ENCODE results near the gene CLMN. TPM values are rescaled to one million over a fixed set of nuclear protein-coding genes. Genes with fewer than 3 reads are reported as not detected.

Gene CLMN
- total RNA-seq, result 9.6 TPM

- ATAC-seq, result peak; percentile 40
These were observed at the start of gene CLMN for GRCh38 chr14:95319312-95320077. Gene CLMN (minus strand): TSS chr14:95319908. CDS start chr14:95319792, 116 bp downstream.

GRCh38 chr14:95365401-95365800 is 45.7 kb upstream of the CLMN start:
- ATAC-seq, result no peak

GRCh38 chr14:95364481-95365209 is 44.9 kb upstream of the CLMN start:
- ATAC-seq, result no peak

GRCh38 chr14:95363468-95363954 is 43.8 kb upstream of the CLMN start:
- ATAC-seq, result no peak

- ATAC-seq, result no peak
These were observed 42.4 kb upstream of the CLMN start for GRCh38 chr14:95362138-95362494.

GRCh38 chr14:95361373-95362137 is 41.8 kb upstream of the CLMN start:
- peak; percentile 86 for ATAC-seq

GRCh38 chr14:95360828-95361227 is 41.1 kb upstream of the CLMN start:
- no peak for ATAC-seq

- no peak for ATAC-seq
These were observed 40.5 kb upstream of the CLMN start for GRCh38 chr14:95359994-95360826.

- ATAC-seq, result no peak
These were observed 36.6 kb upstream of the CLMN start for GRCh38 chr14:95356245-95356869.

- no peak for ATAC-seq
These were observed 35.7 kb upstream of the CLMN start for GRCh38 chr14:95355422-95355821.

- no peak for ATAC-seq
These were observed 35.1 kb upstream of the CLMN start for GRCh38 chr14:95354834-95355233.

GRCh38 chr14:95353664-95354063 is 34.0 kb upstream of the CLMN start:
- no peak for ATAC-seq

- no peak for ATAC-seq
These were observed 33.3 kb upstream of the CLMN start for GRCh38 chr14:95353007-95353406.

GRCh38 chr14:95352481-95352880 is 32.8 kb upstream of the CLMN start:
- ATAC-seq, result no peak

GRCh38 chr14:95349241-95349640 is 29.5 kb upstream of the CLMN start:
- ATAC-seq, result no peak

- no peak for ATAC-seq
These were observed 28.8 kb upstream of the CLMN start for GRCh38 chr14:95348395-95349080.

GRCh38 chr14:95346820-95347219 is 27.1 kb upstream of the CLMN start:
- no peak for ATAC-seq

- no peak for ATAC-seq
These were observed 26.6 kb upstream of the CLMN start for GRCh38 chr14:95346266-95346665.

GRCh38 chr14:95345032-95345431 is 25.3 kb upstream of the CLMN start:
- ATAC-seq, result no peak

GRCh38 chr14:95344536-95344935 is 24.8 kb upstream of the CLMN start:
- no peak for ATAC-seq

GRCh38 chr14:95341564-95341963 is 21.9 kb upstream of the CLMN start:
- ATAC-seq, result no peak
